Ecto neural progenitor cell (in vitro differentiated cells): ENCODE results near the gene CSTB.

Experiments
- DNase-seq: peaks from one replicate; pipeline ENCODE4 v3.0.0-alpha.2; 2018; ENCODE audit warnings: low spot score

Gene CSTB

GRCh38 chr21:43789276-43790009, 13.3 kb upstream of the CSTB start, which contains the start of gene RRP1:
RRP1 (plus strand) TSS chr21:43789577; CDS start chr21:43789630, 53 bp downstream.
- peak; percentile 96 for DNase-seq

- no peak for DNase-seq
Observed at GRCh38 chr21:43786807-43787440, 10.8 kb upstream of the CSTB start.

- DNase-seq, result no peak
Observed at GRCh38 chr21:43786300-43786806, 10.2 kb upstream of the CSTB start.

GRCh38 chr21:43785134-43785533, 9.0 kb upstream of the CSTB start:
- no peak for DNase-seq

GRCh38 chr21:43783098-43783700, 7.1 kb upstream of the CSTB start:
- no peak for DNase-seq

GRCh38 chr21:43782431-43783097, 6.5 kb upstream of the CSTB start:
- no peak for DNase-seq

GRCh38 chr21:43781846-43782245, 5.7 kb upstream of the CSTB start:
- DNase-seq, result no peak

- DNase-seq, result no peak
Observed at GRCh38 chr21:43779660-43780059, 3.6 kb upstream of the CSTB start.

- DNase-seq, result no peak
Observed at GRCh38 chr21:43778469-43779335, 2.6 kb upstream of the CSTB start.

- DNase-seq, result no peak
Observed at GRCh38 chr21:43777953-43778352, 1.8 kb upstream of the CSTB start.

GRCh38 chr21:43775190-43775589, 918 bp downstream of the CSTB start:
- DNase-seq, result no peak

GRCh38 chr21:43774163-43774562, 1.9 kb downstream of the CSTB start:
- no peak for DNase-seq

- DNase-seq, result no peak
Observed at GRCh38 chr21:43772425-43772821, 3.7 kb downstream of the CSTB start.

- DNase-seq, result no peak
Observed at GRCh38 chr21:43771698-43772424, 4.2 kb downstream of the CSTB start.

- DNase-seq, result no peak
Observed at GRCh38 chr21:43771199-43771675, 4.9 kb downstream of the CSTB start.

- no peak for DNase-seq
Observed at GRCh38 chr21:43770066-43770655, 5.9 kb downstream of the CSTB start.

GRCh38 chr21:43769325-43769958, 6.7 kb downstream of the CSTB start:
- DNase-seq, result no peak

GRCh38 chr21:43768868-43769167, 7.3 kb downstream of the CSTB start:
- no peak for DNase-seq

- DNase-seq, result peak; percentile 58
Observed at GRCh38 chr21:43767984-43768867, 7.9 kb downstream of the CSTB start.
